ENCODE data around the gene NME4.
A peak's percentile ranks its signal among the peaks of the same experiment; 100 is the strongest.

NME4 gene

DNA sequence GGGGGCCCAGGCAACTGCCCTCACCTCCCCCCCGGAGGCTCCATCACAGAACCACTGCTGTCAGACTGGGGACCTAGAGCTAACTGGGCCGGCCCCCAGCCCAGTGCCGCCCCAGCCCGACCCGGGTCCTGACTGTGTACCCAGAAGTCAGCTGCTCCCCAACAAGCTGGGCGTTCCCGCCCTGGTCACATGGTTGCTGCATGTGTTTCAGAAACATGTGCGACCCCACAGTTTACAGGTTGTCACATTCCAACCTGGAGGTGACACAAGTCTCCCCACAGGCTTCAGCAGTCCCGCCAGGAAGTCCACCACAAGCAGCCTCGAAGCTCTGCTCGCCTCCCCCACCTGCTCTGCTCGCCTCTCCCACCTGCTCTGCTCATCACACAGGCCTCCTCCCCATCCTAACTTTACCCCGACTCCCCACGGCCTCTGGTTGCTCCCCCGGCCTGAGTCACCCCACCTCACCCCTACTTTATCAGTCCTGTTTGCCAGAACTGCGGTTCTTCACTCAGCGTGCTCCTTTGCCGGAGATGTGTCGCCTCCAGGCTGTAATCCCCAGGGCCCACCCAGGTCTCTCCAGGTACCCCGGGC, 27.6 kb upstream of the NME4 start:
- Mint-ChIP-seq H3K27me3 (peaks cover 4% of the 10 kb centered on the region), H3K36me3 (peaks cover 16% of the 10 kb centered on the region), H3K4me1 (peaks cover 24% of the 10 kb centered on the region), H3K4me3 (peak overlapping the region; percentile 65), H3K27ac (peak overlapping the region; percentile 58), H3K9me3 (no peaks in the 10 kb centered on the region)
- no peak for DNase-seq
- CTCF ChIA-PET, result no interaction called here

DNA sequence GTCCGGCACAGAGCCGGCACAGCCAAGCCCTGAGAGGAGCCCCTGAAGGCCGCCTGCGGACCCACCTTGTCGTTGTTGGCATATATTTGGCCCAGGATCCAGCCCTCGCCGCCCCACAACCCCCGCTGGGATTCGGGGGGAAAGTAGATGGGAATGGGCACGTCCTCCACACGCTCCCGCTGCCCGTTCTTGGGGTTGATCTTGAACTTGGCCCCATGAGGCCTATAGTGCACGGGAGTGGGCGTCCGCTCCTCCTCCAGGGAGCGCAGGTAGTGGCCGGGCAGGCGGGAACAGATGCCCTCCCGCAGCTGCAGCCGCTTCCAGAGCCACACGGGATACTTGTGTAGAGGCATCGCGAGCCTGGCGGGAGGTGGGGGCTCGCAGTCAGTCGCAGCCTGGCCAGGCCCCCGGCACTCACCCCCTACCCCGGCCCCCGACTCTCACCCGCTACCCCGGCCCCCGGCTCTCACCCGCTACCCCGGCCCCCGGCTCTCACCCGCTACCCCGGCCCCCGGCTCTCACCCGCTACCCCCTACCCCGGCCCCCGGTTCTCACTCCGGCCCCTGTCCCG, 27.0 kb upstream of the NME4 start:
- Mint-ChIP-seq H3K9me3 (no peaks in the 10 kb centered on the region), H3K36me3 (peaks cover 16% of the 10 kb centered on the region), H3K4me1 (peaks cover 24% of the 10 kb centered on the region), H3K27me3 (peaks cover 4% of the 10 kb centered on the region), H3K4me3 (peak overlapping the region; percentile 65), H3K27ac (no peak overlapping the region)
- CTCF ChIA-PET, result interaction anchor here (1.9 to 3.3 kb wide), 2 partner anchors 8 to 10 kb away, joined by 4 to 17 read pairs; no protein-coding TSS in a partner anchor
- no peak for DNase-seq

DNA sequence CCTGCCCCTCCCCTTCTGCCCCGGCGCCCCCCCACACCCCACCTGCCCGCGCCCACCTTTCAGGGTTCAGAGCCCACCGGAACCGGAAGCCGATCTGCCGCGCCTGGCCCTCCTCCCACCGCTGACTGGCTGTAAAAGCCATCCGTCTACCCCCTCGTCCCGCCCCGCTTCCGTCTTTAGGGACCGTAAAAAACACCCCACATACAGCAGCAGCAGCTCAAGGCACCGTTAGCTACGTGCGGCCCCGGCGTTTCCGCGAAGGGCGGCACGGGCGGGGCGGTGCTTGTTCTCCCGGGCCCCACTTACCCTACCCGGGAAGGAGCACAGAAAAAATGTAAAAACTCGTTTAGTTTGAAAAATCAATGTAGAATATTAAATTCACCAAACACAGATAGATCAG, 26.6 kb upstream of the NME4 start, which contains the start of gene MRPL28:
MRPL28 (minus strand) TSS at position 96 of the 400 bp plus-strand sequence. CDS start 320 bp downstream, outside the sequence.
- no peaks in the 10 kb centered on the region for H3K9me3 Mint-ChIP-seq
- peaks cover 16% of the 10 kb centered on the region for H3K36me3 Mint-ChIP-seq
- peak within 1 kb of the TSS; percentile 92 for H3K27ac Mint-ChIP-seq
- CTCF ChIA-PET, result interaction anchor here (1.9 to 3.3 kb wide), 2 partner anchors 8 to 9 kb away, joined by 4 to 17 read pairs; no protein-coding TSS in a partner anchor
- H3K4me3 Mint-ChIP-seq, result peak within 1 kb of the TSS; percentile 96
- DNase-seq, result peak; percentile 97
- peaks cover 4% of the 10 kb centered on the region for H3K27me3 Mint-ChIP-seq
- peaks cover 24% of the 10 kb centered on the region for H3K4me1 Mint-ChIP-seq

- Mint-ChIP-seq H3K27ac (peak overlapping the region; percentile 92), H3K36me3 (peaks cover 16% of the 10 kb centered on the region), H3K4me3 (peak overlapping the region; percentile 96), H3K4me1 (peaks cover 24% of the 10 kb centered on the region), H3K9me3 (no peaks in the 10 kb centered on the region), H3K27me3 (peaks cover 4% of the 10 kb centered on the region)
- no peak for DNase-seq
- CTCF ChIA-PET, result interaction anchor here (1.9 to 3.3 kb wide), 2 partner anchors 9 kb away, joined by 4 to 17 read pairs; no protein-coding TSS in a partner anchor
Measured at GRCh38 chr16:370979-371514, 26.0 kb upstream of the NME4 start.

GRCh38 chr16:371515-372301, 25.3 kb upstream of the NME4 start:
- Mint-ChIP-seq H3K27me3 (peaks cover 4% of the 10 kb centered on the region), H3K36me3 (peaks cover 17% of the 10 kb centered on the region), H3K4me3 (no peak overlapping the region), H3K9me3 (no peaks in the 10 kb centered on the region), H3K4me1 (peaks cover 24% of the 10 kb centered on the region), H3K27ac (peak overlapping the region; percentile 33)
- CTCF ChIA-PET, result interaction anchor here (1.9 to 3.3 kb wide), 2 partner anchors 8 to 10 kb away, joined by 4 to 17 read pairs; no protein-coding TSS in a partner anchor
- no peak for DNase-seq

- Mint-ChIP-seq H3K27me3 (peaks cover 4% of the 10 kb centered on the region), H3K4me3 (no peak overlapping the region), H3K4me1 (peaks cover 24% of the 10 kb centered on the region), H3K27ac (no peak overlapping the region), H3K9me3 (no peaks in the 10 kb centered on the region), H3K36me3 (peaks cover 11% of the 10 kb centered on the region)
- no peak for DNase-seq
- CTCF ChIA-PET, result interaction anchor here (3.3 kb wide), 1 partner anchor 10 kb away, joined by 17 read pairs; no protein-coding TSS in a partner anchor
Measured at GRCh38 chr16:372302-372983, 24.6 kb upstream of the NME4 start.

DNA sequence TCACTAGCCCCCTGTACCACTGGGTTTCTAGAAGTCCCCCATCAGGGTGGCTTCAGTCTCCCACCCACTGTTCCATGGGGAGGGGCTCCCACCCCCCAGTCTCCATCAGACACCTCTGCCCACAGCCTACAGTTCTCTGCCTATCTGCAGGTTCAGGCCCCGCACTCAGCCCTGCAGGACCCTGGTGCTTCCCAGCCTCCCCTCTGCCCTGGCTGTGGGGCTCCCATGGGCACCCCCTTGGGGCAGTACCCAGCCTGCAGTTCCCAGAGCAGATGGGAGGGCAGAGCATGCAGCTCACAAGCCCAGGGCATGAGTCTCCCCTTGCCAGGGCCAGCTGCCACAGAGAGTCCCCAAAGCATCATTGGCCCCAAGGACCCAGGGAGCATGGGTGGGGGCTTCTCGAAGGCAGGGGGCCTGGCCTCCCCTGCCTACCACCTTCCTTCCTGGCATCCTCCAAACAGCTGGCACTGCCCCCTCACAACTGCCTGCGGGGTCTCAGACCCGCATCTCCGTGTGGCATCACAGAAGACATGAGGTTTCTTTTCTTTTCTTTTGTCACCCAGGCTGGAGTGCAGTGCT, 23.9 kb upstream of the NME4 start:
- Mint-ChIP-seq H3K4me1 (peaks cover 24% of the 10 kb centered on the region), H3K36me3 (peaks cover 11% of the 10 kb centered on the region), H3K9me3 (no peaks in the 10 kb centered on the region), H3K27ac (no peak overlapping the region), H3K4me3 (no peak overlapping the region), H3K27me3 (peaks cover 4% of the 10 kb centered on the region)
- CTCF ChIA-PET, result interaction anchor here (3.3 kb wide), 1 partner anchor 11 kb away, joined by 17 read pairs; no protein-coding TSS in a partner anchor
- DNase-seq, result no peak

DNA sequence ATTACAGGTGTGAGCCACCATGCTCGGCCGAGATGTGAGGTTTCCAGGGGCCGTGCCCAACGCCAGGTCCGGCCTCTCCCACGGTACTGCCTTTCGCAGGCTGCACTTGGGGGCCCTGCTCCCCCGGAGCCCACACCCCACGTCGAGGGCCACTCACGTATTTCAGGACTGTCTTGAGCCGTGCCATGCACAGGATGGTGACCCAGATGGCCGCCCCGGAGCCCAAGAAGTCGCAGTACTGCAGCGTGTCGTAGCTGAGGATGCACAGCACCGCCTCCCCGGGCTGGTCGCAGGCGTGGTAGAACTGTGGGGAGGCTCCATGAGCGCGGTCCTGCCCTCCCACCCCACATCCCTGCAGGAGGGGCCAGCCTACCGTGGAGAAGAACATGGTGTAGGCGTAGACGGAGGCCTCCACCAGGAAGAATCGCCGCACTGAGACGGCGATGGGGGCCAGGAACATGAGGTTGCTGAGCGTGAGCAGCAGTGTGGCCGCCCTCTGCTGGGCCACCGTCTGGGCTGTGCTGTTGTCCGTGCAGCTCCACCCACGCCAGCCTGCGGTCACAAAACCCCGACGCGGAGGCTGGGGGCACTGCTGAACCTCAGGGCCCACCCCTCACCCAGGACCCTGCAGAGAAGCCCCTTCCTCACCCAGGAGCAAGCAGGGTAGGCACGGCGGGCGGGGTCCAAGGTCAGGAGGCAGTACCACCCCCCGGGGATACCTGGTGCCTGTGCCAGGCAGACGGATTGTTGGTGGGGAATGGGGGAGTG, 23.0 kb upstream of the NME4 start:
- no peaks in the 10 kb centered on the region for H3K9me3 Mint-ChIP-seq
- CTCF ChIA-PET, result no interaction called here
- peaks cover 8% of the 10 kb centered on the region for H3K36me3 Mint-ChIP-seq
- H3K4me1 Mint-ChIP-seq, result peaks cover 23% of the 10 kb centered on the region
- H3K27me3 Mint-ChIP-seq, result peaks cover 4% of the 10 kb centered on the region
- DNase-seq, result no peak
- H3K27ac Mint-ChIP-seq, result no peak overlapping the region
- no peak overlapping the region for H3K4me3 Mint-ChIP-seq

GRCh38 chr16:374616-374926, 22.4 kb upstream of the NME4 start:
- DNase-seq, result no peak
- CTCF ChIA-PET, result no interaction called here
- Mint-ChIP-seq H3K27me3 (peaks cover 4% of the 10 kb centered on the region), H3K4me1 (peaks cover 22% of the 10 kb centered on the region), H3K27ac (no peak overlapping the region), H3K4me3 (no peak overlapping the region), H3K9me3 (no peaks in the 10 kb centered on the region), H3K36me3 (peaks cover 8% of the 10 kb centered on the region)

- H3K4me1 Mint-ChIP-seq, result peaks cover 24% of the 10 kb centered on the region
- H3K9me3 Mint-ChIP-seq, result no peaks in the 10 kb centered on the region
- no peak overlapping the region for H3K4me3 Mint-ChIP-seq
- peaks cover 11% of the 10 kb centered on the region for H3K36me3 Mint-ChIP-seq
- DNase-seq, result no peak
- CTCF ChIA-PET, result no interaction called here
- H3K27me3 Mint-ChIP-seq, result peaks cover 3% of the 10 kb centered on the region
- no peak overlapping the region for H3K27ac Mint-ChIP-seq
Measured at GRCh38 chr16:375212-375611, 21.8 kb upstream of the NME4 start.

GRCh38 chr16:375927-376816, 20.8 kb upstream of the NME4 start:
- H3K4me3 Mint-ChIP-seq, result no peak overlapping the region
- no peaks in the 10 kb centered on the region for H3K9me3 Mint-ChIP-seq
- peaks cover 19% of the 10 kb centered on the region for H3K4me1 Mint-ChIP-seq
- H3K27ac Mint-ChIP-seq, result no peak overlapping the region
- H3K36me3 Mint-ChIP-seq, result peaks cover 9% of the 10 kb centered on the region
- H3K27me3 Mint-ChIP-seq, result no peaks in the 10 kb centered on the region
- DNase-seq, result no peak
- CTCF ChIA-PET, result interaction anchor here (0.6 to 1.1 kb wide), 2 partner anchors 112 to 151 kb away, joined by 3 read pairs; no protein-coding TSS in a partner anchor

GRCh38 chr16:376817-377418, 20.1 kb upstream of the NME4 start:
- CTCF ChIA-PET, result interaction anchor here (0.6 to 1.1 kb wide), 2 partner anchors 111 to 152 kb away, joined by 3 read pairs; no protein-coding TSS in a partner anchor
- Mint-ChIP-seq H3K27me3 (no peaks in the 10 kb centered on the region), H3K4me1 (peaks cover 15% of the 10 kb centered on the region), H3K9me3 (no peaks in the 10 kb centered on the region), H3K27ac (no peak overlapping the region), H3K36me3 (peaks cover 9% of the 10 kb centered on the region), H3K4me3 (no peak overlapping the region)
- DNase-seq, result no peak

Data from activated naive CD4-positive, alpha-beta T cell treated with anti-CD3 and anti-CD28 coated beads, Interleukin-2, amount 10 ng/mL, durations not matched to agents 7 days and 5 days (primary cell).